DOHH2 (cell line): ENCODE results near the gene TFF3.

Source experiments
- H3F3A ChIP-seq: fragments of 200-600 bp; sonication (generic), shearing (Covaris generic); 2 replicates; pipeline ENCODE4 v1.6.0; 2016; ENCODE audit warnings: antibody characterized with exemption, mild to moderate bottlenecking; ENCODE audit not compliant: control insufficient read depth, insufficient read depth
- H3K27ac ChIP-seq: fragments of 200-600 bp; sonication (generic); 2 replicates; pipeline ENCODE4 v1.5.1; 2014; ENCODE audit warnings: low read depth, mild to moderate bottlenecking, low read length, moderate library complexity
- H3K27me3 ChIP-seq: fragments of 200-600 bp; sonication (generic); 2 replicates; pipeline ENCODE4 v1.6.1; 2014; ENCODE audit warnings: mild to moderate bottlenecking, low read length, mixed read lengths; ENCODE audit not compliant: control insufficient read depth
- H3K36me3 ChIP-seq: fragments of 200-600 bp; sonication (generic); 2 replicates; pipeline ENCODE4 v1.6.1; 2014; ENCODE audit warnings: mild to moderate bottlenecking, low read length, moderate library complexity, mixed read lengths; ENCODE audit not compliant: control insufficient read depth
- H3K4me1 ChIP-seq: fragments of 200-600 bp; sonication (generic); 2 replicates; pipeline ENCODE4 v1.6.1; 2014; ENCODE audit warnings: mild to moderate bottlenecking, low read length, mixed read lengths; ENCODE audit not compliant: control insufficient read depth
- H3K4me2 ChIP-seq: fragments of 200-600 bp; sonication (generic); 2 replicates; pipeline ENCODE4 v1.6.0; 2014; ENCODE audit warnings: mild to moderate bottlenecking, low read length, moderate library complexity
- H3K4me3 ChIP-seq: fragments of 200-600 bp; sonication (generic); 2 replicates; pipeline ENCODE4 v1.5.1; 2014; ENCODE audit warnings: mild to moderate bottlenecking, low read length, mixed read lengths
- H3K79me2 ChIP-seq: fragments of 200-600 bp; sonication (generic); 2 replicates; pipeline ENCODE4 v1.6.1; 2014; ENCODE audit warnings: mild to moderate bottlenecking, low read length, mixed read lengths; ENCODE audit not compliant: control insufficient read depth
- H3K9me2 ChIP-seq: fragments of 200-600 bp; sonication (generic); replicated peaks from 2 replicates; pipeline ENCODE4 v1.6.1; 2014; ENCODE audit warnings: mild to moderate bottlenecking, low read length, mixed read lengths; ENCODE audit not compliant: control insufficient read depth
- H3K9me3 ChIP-seq: fragments of 200-600 bp; sonication (generic); 2 replicates; pipeline ENCODE4 v1.6.1; 2014; ENCODE audit warnings: antibody characterized with exemption, low read length, mixed read lengths; ENCODE audit not compliant: control insufficient read depth, insufficient read depth
- H4K20me1 ChIP-seq: fragments of 200-600 bp; sonication (generic); 2 replicates; pipeline ENCODE4 v1.6.0; 2014; ENCODE audit warnings: low read depth, mild to moderate bottlenecking, antibody characterized with exemption, low read length, moderate library complexity; ENCODE audit not compliant: control insufficient read depth, insufficient read depth
- EZH2phosphoT487 ChIP-seq: fragments of 200-600 bp; sonication (generic); IDR thresholded peaks from 2 replicates; pipeline ENCODE4 v1.6.1; 2017; ENCODE audit warnings: borderline replicate concordance, mild to moderate bottlenecking, antibody characterized with exemption, low read length, moderate library complexity, mixed read lengths
- TF ChIP-seq, protein P1 (sequence below): fragments of 200-600 bp; sonication (generic); IDR thresholded peaks from one replicate; pipeline ENCODE4 v1.5.1; 2014; ENCODE audit warnings: antibody characterized with exemption, mild to moderate bottlenecking, low read depth, low read length; ENCODE audit not compliant: poor library complexity, severe bottlenecking

TFF3 gene

GRCh38 chr21:42315296-42315891 is at the start of gene TFF3:
TFF3 (minus strand) TSS chr21:42315409; CDS start chr21:42315374, 35 bp downstream.
- Histone ChIP-seq H3K27me3 (peaks cover 7% of the 10 kb centered on the region), H3K27ac (no peak within 1 kb of the TSS), H3F3A (no peaks in the 10 kb centered on the region), H3K4me2 (no peak within 1 kb of the TSS), H3K79me2 (no peaks in the 10 kb centered on the region), H3K4me3 (no peak within 1 kb of the TSS), H3K4me1 (peaks cover 14% of the 10 kb centered on the region), H3K36me3 (no peaks in the 10 kb centered on the region), H4K20me1 (no peaks in the 10 kb centered on the region), H3K9me2 (no peaks in the 10 kb centered on the region), H3K9me3 (no peaks in the 10 kb centered on the region)
- TF ChIP-seq EZH2phosphoT487: no peak
- TF ChIP-seq, protein P1, sequence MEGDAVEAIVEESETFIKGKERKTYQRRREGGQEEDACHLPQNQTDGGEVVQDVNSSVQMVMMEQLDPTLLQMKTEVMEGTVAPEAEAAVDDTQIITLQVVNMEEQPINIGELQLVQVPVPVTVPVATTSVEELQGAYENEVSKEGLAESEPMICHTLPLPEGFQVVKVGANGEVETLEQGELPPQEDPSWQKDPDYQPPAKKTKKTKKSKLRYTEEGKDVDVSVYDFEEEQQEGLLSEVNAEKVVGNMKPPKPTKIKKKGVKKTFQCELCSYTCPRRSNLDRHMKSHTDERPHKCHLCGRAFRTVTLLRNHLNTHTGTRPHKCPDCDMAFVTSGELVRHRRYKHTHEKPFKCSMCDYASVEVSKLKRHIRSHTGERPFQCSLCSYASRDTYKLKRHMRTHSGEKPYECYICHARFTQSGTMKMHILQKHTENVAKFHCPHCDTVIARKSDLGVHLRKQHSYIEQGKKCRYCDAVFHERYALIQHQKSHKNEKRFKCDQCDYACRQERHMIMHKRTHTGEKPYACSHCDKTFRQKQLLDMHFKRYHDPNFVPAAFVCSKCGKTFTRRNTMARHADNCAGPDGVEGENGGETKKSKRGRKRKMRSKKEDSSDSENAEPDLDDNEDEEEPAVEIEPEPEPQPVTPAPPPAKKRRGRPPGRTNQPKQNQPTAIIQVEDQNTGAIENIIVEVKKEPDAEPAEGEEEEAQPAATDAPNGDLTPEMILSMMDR: no peak

DNA sequence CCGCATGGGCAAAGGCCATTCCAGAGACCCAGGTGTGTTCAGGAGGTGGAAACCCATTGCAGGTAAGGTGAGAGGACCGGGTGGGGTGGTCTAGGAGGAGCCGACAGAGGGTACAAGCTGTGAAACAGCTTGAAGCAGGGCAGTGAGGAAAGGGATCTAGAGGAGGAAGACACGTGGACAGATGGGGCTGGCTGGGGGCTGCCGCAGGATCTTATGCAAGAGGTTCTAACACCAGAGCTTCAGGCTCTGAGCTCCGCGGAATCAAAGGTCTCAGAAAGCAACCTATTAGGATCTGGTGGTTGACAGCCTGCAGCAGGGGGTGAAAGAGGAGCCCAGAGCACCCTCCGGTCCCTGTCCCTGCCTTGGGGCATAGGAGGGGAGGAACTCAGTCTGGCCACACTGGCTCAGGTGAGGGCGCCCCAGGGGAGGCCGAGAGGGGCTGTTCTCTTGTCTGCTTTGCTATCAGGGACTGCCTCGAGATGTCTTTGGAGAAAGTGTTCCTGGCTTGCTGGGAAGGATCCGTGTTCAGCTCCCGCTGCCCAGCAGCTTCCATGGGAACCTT is 49.2 kb upstream of the TFF3 start:
- Histone ChIP-seq H3K79me2 (no peaks in the 10 kb centered on the region), H3K4me3 (no peak overlapping the region), H3K4me2 (no peak overlapping the region), H3K27me3 (peaks cover 29% of the 10 kb centered on the region), H3K9me2 (no peaks in the 10 kb centered on the region), H3K36me3 (no peaks in the 10 kb centered on the region), H3K27ac (no peak overlapping the region), H3K4me1 (peaks cover 22% of the 10 kb centered on the region), H4K20me1 (no peaks in the 10 kb centered on the region), H3K9me3 (peaks cover 6% of the 10 kb centered on the region), H3F3A (no peaks in the 10 kb centered on the region)
- TF ChIP-seq EZH2phosphoT487: no peak
- TF ChIP-seq, protein P1: no peak

- Histone ChIP-seq H3K79me2 (no peaks in the 10 kb centered on the region), H3K4me3 (no peak overlapping the region), H3K36me3 (no peaks in the 10 kb centered on the region), H3F3A (no peaks in the 10 kb centered on the region), H3K9me2 (no peaks in the 10 kb centered on the region), H3K9me3 (peaks cover 6% of the 10 kb centered on the region), H4K20me1 (no peaks in the 10 kb centered on the region), H3K27me3 (peaks cover 29% of the 10 kb centered on the region), H3K4me2 (peak overlapping the region; percentile 44), H3K4me1 (peaks cover 22% of the 10 kb centered on the region), H3K27ac (no peak overlapping the region)
- no peak for TF ChIP-seq EZH2phosphoT487
- TF ChIP-seq, protein P1: no peak
Measured at GRCh38 chr21:42363312-42363711, 48.1 kb upstream of the TFF3 start.
